ENCODE measurements around the gene XKR8.
A peak's percentile ranks its signal among the peaks of the same experiment; 100 is the strongest.

XKR8 gene

GRCh38 chr1:27931759-27932158 is 28.0 kb upstream of the XKR8 start:
- no peak for TF ChIP-seq FOXK2 (IDR thresholded peaks at IDR 0.05)
- TF ChIP-seq ELF4 (IDR thresholded peaks at IDR 0.05), result no peak
- TF ChIP-seq BHLHE40 (IDR thresholded peaks at IDR 0.05; ENCODE audit: borderline replicate concordance), result no peak
- TF ChIP-seq NFRKB (IDR thresholded peaks at IDR 0.05), result no peak
- TF ChIP-seq LEF1 (IDR thresholded peaks at IDR 0.05; ENCODE audit: borderline replicate concordance), result no peak
- no peak for TF ChIP-seq FOXM1 (IDR thresholded peaks at IDR 0.05; ENCODE audit: borderline replicate concordance)
- TF ChIP-seq HDGF (IDR thresholded peaks at IDR 0.05; ENCODE audit: borderline replicate concordance), result no peak
- ChIA-PET POLR2A (interaction anchor here (0.8 kb wide), 1 partner anchor 22 kb away, joined by 3 read pairs; no protein-coding TSS in a partner anchor), CTCF (interaction anchor here (0.5 kb wide), 1 partner anchor 13 kb away, joined by 5 read pairs; no protein-coding TSS in a partner anchor)
- no peak for DNase-seq (ENCODE audit: extremely low spot score)

DNA sequence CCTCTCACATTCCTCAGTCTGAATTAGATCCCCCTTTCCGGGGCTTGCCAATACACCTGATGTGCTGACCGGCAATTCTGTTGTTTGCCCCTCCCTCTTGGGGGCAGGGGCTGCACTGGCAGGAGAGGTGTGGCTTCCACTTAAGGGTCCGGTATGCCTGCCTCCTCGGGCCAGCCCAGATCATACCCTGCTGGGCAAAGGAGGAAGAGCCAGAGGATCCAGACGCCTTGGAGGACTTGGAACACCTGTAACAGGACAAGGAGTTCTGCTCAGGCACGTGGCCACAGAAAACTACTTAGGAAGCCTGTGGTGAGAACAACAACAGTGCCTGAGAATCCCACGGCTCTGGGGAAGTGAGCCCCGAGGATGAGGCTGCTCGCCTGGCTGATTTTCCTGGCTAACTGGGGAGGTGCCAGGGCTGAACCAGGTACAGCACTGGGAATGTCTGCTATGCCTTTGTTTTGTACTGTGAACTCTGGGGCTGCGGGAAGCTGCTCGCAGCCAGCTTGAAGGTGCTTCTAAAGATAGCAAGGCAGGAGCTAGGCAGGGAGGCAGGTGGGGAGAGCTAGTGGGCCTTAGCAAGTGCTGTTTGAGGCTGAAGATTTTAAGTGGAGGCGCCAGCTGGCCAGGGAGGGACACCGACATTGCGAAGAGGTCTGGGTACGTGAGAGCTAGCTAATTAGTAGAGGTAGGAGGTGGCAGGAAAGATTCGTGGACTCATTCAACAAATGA is 24.8 kb upstream of the XKR8 start, which contains the start of gene SMPDL3B:
TSS of gene SMPDL3B (plus strand) at position 183 of the 732 bp plus-strand sequence. CDS start at position 367, 184 bp downstream.
- TF ChIP-seq SP1 (IDR thresholded peaks at IDR 0.05), result no peak
- TF ChIP-seq L3MBTL2 (conservative IDR thresholded peaks at IDR 0.05), result no peak; the same call in 1 of the 2 replicates
- TF ChIP-seq TARDBP (IDR thresholded peaks at IDR 0.05), result no peak
- TF ChIP-seq BHLHE40 (IDR thresholded peaks at IDR 0.05; ENCODE audit: borderline replicate concordance), result no peak
- no peak for TF ChIP-seq ZNF384 (IDR thresholded peaks at IDR 0.05)
- no peak for TF ChIP-seq ARNT (IDR thresholded peaks at IDR 0.05)
- no peak for TF ChIP-seq LEF1 (IDR thresholded peaks at IDR 0.05; ENCODE audit: borderline replicate concordance)
- TF ChIP-seq FOXA1 (IDR thresholded peaks at IDR 0.05), result no peak
- TF ChIP-seq, protein P1, sequence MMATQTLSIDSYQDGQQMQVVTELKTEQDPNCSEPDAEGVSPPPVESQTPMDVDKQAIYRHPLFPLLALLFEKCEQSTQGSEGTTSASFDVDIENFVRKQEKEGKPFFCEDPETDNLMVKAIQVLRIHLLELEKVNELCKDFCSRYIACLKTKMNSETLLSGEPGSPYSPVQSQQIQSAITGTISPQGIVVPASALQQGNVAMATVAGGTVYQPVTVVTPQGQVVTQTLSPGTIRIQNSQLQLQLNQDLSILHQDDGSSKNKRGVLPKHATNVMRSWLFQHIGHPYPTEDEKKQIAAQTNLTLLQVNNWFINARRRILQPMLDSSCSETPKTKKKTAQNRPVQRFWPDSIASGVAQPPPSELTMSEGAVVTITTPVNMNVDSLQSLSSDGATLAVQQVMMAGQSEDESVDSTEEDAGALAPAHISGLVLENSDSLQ (IDR thresholded peaks at IDR 0.05), result no peak
- ChIA-PET POLR2A (interaction anchor here (1.3 kb wide), 1 partner anchor 22 kb away, joined by 4 read pairs; no protein-coding TSS in a partner anchor), CTCF (interaction anchor here (0.6 to 1.1 kb wide), 3 partner anchors 23 to 265 kb away, joined by 3 to 9 read pairs (median 3); no protein-coding TSS in a partner anchor)
- peak; percentile 81 for DNase-seq (ENCODE audit: extremely low spot score)

DNA sequence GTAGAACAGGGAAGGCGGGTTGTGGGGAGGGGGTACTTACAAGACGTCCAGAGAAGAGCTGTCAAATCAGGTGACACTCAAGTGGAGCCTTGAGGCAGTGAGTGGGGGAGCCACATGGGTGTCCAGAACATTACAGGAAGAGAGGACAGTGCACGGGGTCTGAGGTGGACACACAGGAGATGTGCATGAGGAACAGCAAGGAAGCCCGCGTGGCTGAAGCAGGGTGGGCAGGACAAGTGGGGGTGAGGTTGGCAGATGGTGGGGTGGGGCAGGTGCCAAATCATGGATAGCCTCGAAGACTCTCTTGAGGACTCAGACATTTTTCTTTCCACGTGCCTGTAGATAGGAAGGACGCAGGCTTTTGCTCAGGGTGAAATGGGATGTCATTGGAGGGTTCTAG is 24.1 kb upstream of the XKR8 start:
- ChIA-PET CTCF (interaction anchor here (1.0 to 1.1 kb wide), 2 partner anchors 22 to 266 kb away, joined by 3 to 9 read pairs; no protein-coding TSS in a partner anchor), POLR2A (interaction anchor here (1.3 kb wide), 1 partner anchor 21 kb away, joined by 4 read pairs; no protein-coding TSS in a partner anchor)
- TF ChIP-seq TARDBP (IDR thresholded peaks at IDR 0.05), result no peak
- no peak for TF ChIP-seq NFRKB (IDR thresholded peaks at IDR 0.05)
- TF ChIP-seq CTBP1 (IDR thresholded peaks at IDR 0.05; ENCODE audit: borderline replicate concordance), result no peak
- TF ChIP-seq LEF1 (IDR thresholded peaks at IDR 0.05; ENCODE audit: borderline replicate concordance), result no peak
- TF ChIP-seq SUZ12 (IDR thresholded peaks at IDR 0.05), result no peak
- TF ChIP-seq, protein P1 (IDR thresholded peaks at IDR 0.05), result no peak
- no peak for TF ChIP-seq BHLHE40 (IDR thresholded peaks at IDR 0.05; ENCODE audit: borderline replicate concordance)
- TF ChIP-seq ELF4 (IDR thresholded peaks at IDR 0.05), result no peak
- no peak for TF ChIP-seq FOXM1 (IDR thresholded peaks at IDR 0.05; ENCODE audit: borderline replicate concordance)
- no peak for DNase-seq (ENCODE audit: extremely low spot score)

DNA sequence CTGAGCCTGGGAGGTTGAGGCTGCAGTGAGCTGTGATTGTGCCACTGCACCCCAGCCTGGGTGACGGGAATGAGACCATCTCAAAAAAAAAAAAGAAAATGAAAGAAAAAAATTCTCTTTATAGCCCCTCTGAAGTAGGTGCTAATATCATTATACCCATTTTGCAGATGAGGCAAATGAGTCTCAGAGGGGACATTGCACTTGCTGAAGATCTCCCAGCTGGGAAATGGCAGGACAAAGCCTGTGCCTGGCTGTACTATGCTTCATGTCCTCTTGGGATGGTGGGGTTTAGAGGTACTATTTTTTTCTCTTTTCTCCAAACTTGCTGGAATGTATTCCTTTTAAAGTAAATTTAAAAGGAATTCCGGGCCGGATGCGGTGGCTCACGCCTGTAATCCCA is 23.4 kb upstream of the XKR8 start:
- no peak for DNase-seq (ENCODE audit: extremely low spot score)
- POLR2A ChIA-PET, result interaction anchor here (0.6 kb wide), 1 partner anchor 9 kb away, joined by 3 read pairs; no protein-coding TSS in a partner anchor
- CTCF ChIA-PET, result interaction anchor here (1.1 kb wide), 1 partner anchor 266 kb away, joined by 9 read pairs; no protein-coding TSS in a partner anchor
- TF ChIP-seq NFRKB (IDR thresholded peaks at IDR 0.05) (no peak), HDGF (IDR thresholded peaks at IDR 0.05; ENCODE audit: borderline replicate concordance) (no peak), L3MBTL2 (conservative IDR thresholded peaks at IDR 0.05) (no peak), LEF1 (IDR thresholded peaks at IDR 0.05; ENCODE audit: borderline replicate concordance) (no peak), TARDBP (IDR thresholded peaks at IDR 0.05) (no peak), ZNF384 (IDR thresholded peaks at IDR 0.05) (no peak), ELF4 (IDR thresholded peaks at IDR 0.05) (no peak)

GRCh38 chr1:27937524-27937836 is 22.3 kb upstream of the XKR8 start:
- DNase-seq (ENCODE audit: extremely low spot score), result no peak
- TF ChIP-seq SUZ12 (IDR thresholded peaks at IDR 0.05), result no peak
- no peak for TF ChIP-seq SP1 (IDR thresholded peaks at IDR 0.05)
- TF ChIP-seq, protein P1 (IDR thresholded peaks at IDR 0.05), result no peak
- TF ChIP-seq HDGF (IDR thresholded peaks at IDR 0.05; ENCODE audit: borderline replicate concordance), result no peak
- no peak for TF ChIP-seq LEF1 (IDR thresholded peaks at IDR 0.05; ENCODE audit: borderline replicate concordance)
- no peak for TF ChIP-seq CTBP1 (IDR thresholded peaks at IDR 0.05; ENCODE audit: borderline replicate concordance)
- no peak for TF ChIP-seq ELF4 (IDR thresholded peaks at IDR 0.05)
- TF ChIP-seq ZNF384 (IDR thresholded peaks at IDR 0.05), result no peak
- no peak for TF ChIP-seq FOXA1 (IDR thresholded peaks at IDR 0.05)
- TF ChIP-seq L3MBTL2 (conservative IDR thresholded peaks at IDR 0.05), result no peak
- ChIA-PET CTCF (no interaction called here), POLR2A (no interaction called here)

DNA sequence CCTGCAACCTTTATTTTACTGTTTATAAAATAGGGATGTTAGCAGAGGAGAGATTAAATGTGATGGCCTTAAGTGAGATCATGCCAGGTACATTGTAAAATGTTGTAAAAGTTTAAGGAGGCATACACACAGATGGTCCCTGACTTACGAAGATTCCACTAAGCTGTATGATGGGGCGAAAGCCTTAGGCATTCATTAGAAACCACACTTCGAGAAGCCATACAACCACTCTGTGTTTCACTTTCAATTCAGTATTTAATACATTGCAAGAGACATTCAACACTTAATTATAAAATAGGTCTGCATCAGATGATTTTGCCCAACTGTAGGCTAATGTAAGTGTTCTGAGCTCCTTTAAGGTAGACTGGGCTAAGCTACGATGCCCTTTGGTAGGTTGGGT is 21.3 kb upstream of the XKR8 start:
- no peak for DNase-seq (ENCODE audit: extremely low spot score)
- TF ChIP-seq ARNT (IDR thresholded peaks at IDR 0.05), result no peak
- POLR2A ChIA-PET, result no interaction called here
- CTCF ChIA-PET, result interaction anchor here (1.2 kb wide), 1 partner anchor 8 kb away, joined by 3 read pairs; no protein-coding TSS in a partner anchor

All from HEK293T (cell line).